ENCODE data around the gene MAP3K20.
"Not testable (repeated sequence)": the region's sequence is repeated elsewhere in the genome, so short reads cannot be mapped to it uniquely, and the experiment has no call there.

Gene MAP3K20

DNA sequence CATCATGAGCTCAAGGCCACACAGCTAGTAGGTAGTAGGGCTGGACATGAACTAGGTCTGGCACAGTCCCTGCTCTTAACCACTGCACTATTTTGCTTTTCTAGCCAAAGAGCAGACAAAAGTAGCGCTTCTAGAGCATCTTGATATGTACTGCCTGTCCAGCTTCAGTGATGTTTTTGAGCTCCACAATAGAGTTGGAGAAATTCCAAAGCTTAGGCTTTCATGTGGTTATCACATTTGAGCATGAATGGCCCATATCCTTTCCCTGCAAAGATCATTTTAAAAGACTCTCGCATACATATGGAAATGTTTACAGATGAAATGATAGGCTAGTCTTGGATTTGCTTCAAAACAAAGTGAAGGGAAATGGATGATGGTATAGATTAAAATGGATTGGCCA is 128.7 kb downstream of the MAP3K20 start:
- no peak for DNase-seq (ENCODE audit: low spot score)

DNA sequence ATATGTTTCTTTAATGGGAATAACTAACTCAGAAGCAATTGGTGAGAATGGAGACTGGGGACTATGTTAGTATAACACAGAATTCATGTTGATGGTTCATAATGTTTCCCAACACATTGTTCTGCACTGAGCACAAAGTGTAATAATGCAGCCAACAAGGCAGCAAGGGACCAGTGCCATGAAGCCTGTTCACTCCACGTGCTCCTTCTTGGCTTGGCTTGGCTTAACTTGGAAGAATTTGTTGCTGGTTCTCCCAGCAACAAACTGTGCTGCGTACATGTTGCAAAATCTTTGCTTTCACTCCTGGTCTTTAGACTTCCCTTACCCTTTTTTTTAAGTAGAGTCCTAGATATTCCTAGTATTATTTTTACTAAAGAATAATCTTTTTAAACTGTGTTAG is 129.7 kb downstream of the MAP3K20 start:
- DNase-seq (ENCODE audit: low spot score): no peak

DNA sequence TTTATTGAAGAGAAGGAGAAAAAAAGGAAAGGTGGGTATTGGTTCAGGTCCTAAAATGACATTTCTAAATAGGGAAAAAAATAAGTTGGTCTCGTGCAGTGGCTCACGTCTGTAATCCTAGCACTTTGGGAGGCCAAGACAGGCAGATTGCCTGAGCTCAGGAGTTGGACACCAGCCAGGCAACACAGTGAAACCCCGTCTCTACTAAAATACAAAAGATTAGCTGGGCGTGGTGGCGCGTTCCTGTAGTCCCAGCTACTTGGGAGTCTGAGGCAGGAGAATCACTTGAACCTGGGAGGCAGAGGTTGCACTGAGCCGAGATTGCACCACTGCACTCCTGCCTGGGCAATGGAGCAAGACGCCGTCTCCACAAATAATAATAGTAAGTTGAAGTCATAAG is 131.5 kb downstream of the MAP3K20 start:
- DNase-seq (ENCODE audit: low spot score): not testable (repeated sequence)

DNA sequence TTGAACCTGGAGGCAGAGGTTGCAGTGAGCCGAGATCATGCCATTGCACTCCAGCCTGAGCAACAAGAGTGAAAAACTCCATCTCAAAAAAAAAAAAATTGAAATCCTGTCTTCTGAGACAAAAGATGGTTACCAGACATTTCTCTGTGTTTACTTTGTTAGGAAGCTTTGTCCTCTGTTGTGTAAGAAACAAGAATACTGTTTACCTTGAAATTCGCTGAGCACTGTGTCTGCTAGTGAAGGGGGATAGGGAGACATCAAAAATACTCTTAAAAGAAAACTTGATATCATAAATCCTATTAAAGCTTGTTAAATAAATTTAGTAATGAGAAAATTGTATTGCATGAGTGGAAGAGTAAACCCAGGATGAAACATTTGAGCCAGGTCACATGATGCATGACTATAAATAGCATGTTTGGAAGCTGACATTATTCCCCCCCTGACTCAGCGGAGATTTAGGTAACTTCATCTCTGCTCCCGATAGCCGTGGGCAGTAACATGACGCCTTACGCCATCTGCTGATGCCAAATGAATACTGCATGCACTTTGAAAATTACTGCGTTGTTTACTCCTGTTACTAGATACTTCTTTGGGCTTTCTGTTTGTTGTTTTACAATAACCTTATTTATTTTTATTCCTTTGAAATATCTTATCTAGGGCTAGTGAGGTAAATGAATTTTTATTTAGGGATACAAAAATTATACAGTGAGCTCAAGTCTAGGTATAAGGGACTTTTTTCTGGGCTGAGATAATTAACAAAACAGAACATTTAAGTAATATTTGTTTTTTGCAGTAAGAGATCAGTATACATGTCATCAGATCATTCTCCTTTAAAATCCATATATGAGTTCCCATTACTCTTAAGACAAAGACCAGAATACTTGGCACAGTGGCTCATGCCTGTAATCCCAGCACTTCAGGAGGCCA is 134.9 kb downstream of the MAP3K20 start:
- DNase-seq (ENCODE audit: low spot score): peak; percentile 67

DNA sequence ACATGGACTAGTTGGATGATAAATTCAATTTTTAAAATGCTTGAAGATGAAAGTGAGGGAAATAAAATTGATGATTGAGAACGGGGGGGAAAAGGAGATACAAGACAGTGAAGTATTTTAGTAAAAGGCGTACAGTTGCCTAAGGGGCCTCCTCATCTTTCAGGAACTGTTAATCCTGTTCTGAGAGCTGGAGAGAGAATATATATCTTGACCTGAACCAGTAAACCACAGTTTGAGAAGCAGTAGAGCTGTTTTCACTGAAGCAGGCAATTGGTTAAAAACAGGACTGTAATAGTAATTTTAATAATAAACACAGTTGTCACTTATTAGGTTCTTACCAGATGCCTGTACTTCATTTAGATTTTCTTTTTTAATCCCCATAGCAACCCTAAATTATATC is 137.5 kb downstream of the MAP3K20 start:
- no peak for DNase-seq (ENCODE audit: low spot score)

DNA sequence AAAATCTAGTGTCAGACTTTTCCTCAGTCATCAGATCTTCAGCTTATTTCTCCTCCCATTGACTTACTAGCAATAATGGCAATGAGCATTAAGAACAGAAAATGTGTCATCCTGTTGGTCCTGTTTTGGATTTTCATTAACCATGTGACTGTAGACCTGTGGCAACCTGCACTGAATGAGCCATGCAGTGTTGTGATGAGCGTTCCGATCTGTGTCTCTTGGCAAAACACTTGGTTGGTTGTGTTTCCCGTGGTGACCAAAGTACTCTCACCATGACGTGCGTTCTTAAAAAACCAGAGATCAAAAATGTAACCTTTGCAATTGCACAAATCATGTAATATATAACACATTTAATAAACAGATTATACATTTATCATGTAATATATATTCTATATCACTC is 138.6 kb downstream of the MAP3K20 start:
- no peak for DNase-seq (ENCODE audit: low spot score)

DNA sequence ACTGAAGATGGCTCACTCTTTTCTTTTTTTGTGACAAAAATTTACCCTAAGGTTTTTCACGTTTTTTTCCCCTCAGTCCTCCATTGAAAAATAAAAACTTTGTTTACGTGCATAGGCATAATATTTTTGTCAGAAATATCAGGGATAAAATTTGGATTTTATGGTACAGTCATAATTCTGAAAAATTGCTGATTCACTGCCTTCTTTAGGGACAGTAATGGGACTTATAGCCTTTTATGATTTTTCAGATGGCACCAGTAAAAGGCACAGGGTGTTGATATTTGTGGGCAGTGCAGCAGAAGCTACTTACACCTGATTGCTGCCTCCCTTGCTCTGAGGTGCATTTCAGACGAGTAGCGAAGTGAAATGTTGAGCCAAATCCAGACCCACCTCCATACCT is 139.7 kb downstream of the MAP3K20 start:
- no peak for DNase-seq (ENCODE audit: low spot score)

DNA sequence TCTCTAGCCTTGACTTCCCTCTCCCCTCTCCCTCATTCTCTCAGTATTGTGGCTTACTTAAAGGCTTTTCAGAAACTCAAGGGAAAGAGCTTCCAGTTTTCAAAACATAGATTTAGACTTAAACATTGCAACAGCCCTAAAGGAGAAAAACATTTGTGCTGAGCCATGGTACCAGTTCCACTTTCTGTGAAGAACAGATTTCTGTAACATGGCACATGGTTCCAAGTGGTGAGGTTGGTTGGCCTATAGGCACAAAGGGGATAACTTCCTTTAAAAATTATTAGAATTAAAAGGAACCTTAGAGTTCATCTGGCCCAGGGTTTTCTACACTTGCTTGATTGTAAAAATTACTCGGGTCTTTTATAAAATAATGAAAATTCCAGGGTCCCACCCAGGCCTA is 140.4 kb downstream of the MAP3K20 start:
- DNase-seq (ENCODE audit: low spot score): no peak

DNA sequence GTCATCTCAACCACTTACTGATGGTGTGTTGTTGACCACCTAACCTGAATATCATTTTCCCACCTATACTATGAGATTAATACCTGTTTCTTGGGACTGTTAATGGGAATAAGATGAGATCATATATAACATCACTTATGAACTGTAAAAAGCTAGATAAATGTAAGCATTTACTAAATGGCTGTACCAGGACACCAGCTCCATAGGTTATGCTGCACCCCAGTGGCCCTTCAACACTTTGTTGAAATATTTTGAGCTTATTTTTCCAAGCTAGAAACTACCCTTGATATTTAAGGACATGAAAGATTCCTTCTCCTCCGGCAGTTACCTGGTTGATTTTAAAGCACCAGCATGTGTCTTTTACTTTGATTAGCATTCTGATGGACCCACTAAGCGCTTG is 141.0 kb downstream of the MAP3K20 start:
- DNase-seq (ENCODE audit: low spot score): no peak

DNA sequence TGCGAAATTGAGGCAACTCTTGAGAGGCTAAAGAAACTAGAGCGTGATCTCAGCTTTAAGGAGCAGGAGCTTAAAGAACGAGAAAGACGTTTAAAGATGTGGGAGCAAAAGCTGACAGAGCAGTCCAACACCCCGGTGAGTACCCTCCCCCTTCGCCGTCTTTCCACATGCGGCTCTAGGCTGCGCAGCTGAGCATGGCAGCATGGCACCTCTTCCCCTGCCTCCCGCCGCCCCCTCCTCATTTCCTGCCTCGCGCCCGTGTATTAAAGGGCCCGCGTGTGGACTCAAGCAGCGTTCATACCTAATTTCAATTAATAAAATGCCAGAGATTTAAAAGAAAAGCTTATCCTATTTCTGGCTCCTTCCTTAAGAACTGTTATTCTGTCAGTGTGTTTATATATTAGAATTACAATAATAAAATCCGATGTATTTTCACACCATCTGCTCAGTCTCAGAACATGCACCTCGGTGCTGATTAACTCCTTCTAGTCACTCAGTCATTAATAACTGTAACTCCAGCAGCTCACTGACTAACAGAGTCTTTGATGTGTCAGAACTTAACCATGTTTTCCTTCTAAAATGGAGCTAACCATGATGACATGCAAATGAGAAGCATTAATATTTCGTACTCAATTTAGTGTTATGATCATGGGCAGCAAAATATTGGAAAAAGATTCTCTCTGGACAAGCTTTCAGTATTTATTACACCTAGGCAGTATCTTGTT is 141.6 kb downstream of the MAP3K20 start:
- DNase-seq (ENCODE audit: low spot score): no peak

DNA sequence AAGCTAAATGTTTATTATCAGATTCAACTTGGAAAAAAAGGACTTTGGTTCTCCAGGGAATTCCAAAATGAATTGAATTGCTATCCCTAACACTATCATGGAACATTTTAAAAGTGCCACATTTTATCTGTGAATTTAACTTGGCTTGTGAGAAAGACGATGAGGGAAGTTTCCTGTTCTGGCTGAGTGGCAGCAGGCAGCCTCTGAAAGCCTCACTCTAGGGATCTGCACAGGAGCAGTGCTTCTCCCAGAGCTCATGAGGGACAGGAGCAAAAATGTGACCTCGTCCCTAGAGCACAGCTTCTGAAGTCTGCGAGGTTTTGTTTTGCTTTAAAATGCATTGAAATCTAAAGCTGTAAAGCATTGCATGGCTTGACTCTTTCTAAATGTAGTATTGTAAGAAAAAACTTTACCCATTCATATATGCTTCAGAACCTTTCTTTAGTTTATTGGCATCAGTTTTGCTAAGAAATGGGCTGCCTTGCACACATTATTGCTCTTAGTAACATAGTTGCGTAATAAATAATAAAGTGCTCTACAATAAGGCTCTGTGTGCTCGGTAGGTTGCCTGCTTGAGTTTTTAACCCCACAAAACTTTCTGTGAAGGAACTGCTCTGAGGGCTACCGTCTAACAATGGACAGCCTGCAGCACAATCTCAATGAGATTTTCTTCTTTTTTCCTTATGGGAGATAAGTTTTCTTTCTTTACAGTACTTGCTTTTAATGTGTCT is 142.8 kb downstream of the MAP3K20 start:
- DNase-seq (ENCODE audit: low spot score): peak; percentile 54

DNA sequence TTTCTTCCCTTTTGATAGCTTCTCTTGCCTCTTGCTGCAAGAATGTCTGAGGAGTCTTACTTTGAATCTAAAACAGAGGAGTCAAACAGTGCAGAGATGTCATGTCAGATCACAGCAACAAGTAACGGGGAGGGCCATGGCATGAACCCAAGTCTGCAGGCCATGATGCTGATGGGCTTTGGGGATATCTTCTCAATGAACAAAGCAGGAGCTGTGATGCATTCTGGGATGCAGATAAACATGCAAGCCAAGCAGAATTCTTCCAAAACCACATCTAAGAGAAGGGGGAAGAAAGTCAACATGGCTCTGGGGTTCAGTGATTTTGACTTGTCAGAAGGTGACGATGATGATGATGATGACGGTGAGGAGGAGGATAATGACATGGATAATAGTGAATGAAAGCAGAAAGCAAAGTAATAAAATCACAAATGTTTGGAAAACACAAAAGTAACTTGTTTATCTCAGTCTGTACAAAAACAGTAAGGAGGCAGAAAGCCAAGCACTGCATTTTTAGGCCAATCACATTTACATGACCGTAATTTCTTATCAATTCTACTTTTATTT is 145.6 kb downstream of the MAP3K20 start:
- DNase-seq (ENCODE audit: low spot score): no peak

DNA sequence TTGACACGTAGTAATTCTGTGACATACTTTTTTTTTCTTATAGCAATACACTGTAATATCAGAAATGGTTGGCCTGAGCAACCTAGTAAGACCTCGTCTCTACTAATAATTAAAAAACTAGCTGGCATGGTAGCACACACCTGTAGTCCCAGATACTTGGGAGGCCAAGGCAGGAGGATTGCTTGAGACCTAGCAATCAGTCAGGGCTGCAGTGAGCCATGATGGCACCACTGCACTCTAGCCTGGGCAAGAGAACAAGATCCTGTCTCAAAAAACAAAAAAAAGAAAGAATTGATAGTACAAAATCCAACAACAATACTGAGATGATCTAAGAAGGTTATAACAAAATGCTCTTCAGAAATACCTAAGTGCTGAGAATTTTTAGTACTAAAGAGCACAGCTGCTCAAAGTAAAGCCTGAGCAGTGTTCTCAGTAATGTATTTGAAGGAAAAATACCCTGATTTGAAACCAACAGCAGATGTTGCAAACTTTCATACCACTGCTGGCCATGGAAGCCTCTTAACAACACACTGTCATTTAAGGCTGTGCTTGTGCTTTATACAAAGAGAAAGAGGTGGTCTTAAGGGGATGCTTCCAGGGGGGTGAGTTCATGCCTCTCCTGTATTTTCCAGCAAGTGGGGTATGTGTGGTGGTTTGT is 146.4 kb downstream of the MAP3K20 start:
- no peak for DNase-seq (ENCODE audit: low spot score)

DNA sequence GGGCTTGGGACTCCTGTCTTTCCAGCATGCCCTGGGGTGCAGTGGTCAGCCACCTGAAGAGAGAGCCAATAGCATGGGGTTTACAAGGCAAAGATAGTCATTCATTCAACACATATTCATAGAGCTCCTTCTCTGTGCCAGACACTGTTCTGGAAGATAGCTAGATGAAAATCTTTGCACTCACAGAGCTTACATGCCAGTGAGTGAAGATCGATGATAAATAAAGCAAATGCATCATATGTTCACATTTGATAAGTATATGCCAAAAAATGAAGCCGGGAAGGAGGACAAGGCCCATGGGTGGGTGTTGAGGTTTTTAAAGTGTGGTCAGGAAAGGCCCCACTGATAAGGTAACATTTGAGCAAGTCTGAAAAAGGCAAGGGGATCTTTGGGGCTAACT is 148.2 kb downstream of the MAP3K20 start:
- no peak for DNase-seq (ENCODE audit: low spot score)

DNA sequence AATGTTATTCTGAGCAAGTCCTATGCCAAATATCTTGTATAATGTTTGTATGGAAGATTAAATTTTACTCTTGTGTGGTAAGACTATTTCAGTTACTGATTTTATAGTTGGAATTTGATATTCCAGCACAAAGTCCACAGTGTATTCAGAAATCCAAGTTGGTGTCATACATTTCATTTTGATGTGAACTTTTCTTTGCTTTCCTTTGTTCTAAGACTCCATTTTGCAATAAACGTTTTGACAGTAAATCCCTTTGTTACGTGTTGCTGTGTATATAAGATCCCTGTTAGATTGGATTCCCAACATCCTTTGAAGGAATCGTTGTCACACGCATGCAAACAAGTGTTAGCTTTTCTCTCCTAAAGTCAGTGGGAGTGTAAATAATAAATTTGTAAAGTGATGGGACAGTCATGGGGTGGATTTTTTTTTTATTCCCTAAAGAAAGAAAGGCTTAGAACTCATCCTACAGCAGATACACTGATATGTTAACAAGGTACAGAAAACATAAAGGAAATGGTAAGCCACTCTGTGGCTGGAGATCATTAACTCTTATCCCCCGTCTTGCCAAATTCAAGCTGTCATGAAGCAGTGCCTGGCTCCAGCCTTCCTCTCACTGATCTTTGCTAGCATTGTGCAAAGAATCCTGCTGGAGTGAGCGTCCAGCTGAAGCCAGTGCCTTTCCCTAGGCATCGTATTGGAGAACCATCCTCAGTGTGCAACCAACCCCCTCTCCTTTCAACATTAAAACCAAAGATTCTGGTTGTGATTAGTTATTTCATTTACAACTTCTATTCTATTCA is 151.5 kb downstream of the MAP3K20 start:
- peak; percentile 66 for DNase-seq (ENCODE audit: low spot score)

DNA sequence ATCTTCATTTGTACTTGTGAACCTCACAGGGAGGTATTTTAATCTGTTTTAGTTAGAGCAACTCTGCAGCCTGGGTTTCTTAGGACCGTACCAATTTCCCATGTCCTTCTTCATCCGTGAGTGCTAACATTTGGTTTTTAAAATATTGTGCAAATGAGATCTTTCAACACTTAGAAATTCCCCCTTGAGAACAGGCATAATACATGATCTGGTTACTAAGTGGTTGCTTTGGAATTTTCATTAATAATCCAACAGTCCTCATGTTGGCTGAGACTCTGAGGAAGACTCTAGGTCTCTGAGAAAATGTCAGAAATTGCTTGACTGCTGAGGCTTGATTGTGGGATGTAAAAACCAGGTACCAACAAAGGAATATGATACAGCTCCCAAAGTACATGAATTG is 153.4 kb downstream of the MAP3K20 start:
- DNase-seq (ENCODE audit: low spot score): no peak

DNA sequence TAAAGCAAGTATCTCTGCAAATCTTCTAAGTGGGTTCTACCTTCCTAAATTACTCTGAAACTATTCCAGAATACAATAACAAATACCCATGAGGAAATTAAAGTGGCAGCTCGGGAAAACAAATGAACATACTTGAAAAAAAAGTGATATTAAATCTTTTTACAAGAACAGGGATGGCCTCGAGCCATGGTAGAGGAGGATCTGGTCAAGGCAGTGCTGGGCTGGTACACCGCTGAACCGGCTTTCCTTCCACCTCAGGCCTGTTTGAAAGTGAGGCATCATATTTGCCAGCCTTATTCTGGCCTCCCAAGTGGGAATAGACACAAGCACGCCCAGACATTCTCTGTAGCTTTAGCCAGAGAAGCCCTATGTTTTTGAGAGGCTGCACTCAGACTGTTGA is 154.5 kb downstream of the MAP3K20 start:
- DNase-seq (ENCODE audit: low spot score): no peak

DNA sequence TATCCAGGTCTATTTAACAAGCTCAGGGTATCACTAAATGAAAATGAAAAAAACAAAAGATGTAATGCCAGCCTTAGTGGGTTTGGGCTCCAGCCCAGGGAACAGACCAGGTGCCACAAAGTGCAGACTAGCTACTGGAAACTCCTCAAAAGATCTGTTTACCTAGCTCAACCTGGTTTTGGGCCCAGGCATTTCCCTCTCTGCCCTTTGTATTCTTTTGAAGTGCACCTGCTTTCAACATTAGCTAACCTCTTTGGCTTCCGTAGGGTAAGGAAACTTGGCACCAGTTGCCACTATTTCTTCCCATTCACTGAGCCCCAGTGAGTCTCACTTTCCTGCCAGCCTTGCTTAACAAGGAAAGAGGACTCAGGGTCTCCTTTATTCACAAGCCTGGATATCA is 155.4 kb downstream of the MAP3K20 start:
- no peak for DNase-seq (ENCODE audit: low spot score)

DNA sequence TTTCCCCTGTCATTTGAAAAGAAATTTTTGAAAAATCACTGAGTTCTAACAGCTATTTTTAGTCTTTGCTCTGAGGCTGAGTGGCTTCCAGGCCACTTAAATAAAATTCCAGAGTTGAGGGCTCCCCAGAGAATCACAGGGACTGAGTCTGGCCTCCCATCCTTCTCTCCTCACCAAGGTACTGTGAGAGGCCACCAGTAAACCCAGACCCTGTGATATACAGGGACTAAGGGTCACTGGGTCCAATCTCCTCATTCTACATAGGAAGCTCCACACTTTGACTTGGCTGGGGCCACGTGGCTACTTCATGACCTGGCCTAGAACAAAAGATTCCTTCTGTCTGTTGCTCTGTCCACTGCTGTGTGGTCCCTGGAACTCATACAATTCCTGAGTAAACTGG is 155.8 kb downstream of the MAP3K20 start:
- no peak for DNase-seq (ENCODE audit: low spot score)

DNA sequence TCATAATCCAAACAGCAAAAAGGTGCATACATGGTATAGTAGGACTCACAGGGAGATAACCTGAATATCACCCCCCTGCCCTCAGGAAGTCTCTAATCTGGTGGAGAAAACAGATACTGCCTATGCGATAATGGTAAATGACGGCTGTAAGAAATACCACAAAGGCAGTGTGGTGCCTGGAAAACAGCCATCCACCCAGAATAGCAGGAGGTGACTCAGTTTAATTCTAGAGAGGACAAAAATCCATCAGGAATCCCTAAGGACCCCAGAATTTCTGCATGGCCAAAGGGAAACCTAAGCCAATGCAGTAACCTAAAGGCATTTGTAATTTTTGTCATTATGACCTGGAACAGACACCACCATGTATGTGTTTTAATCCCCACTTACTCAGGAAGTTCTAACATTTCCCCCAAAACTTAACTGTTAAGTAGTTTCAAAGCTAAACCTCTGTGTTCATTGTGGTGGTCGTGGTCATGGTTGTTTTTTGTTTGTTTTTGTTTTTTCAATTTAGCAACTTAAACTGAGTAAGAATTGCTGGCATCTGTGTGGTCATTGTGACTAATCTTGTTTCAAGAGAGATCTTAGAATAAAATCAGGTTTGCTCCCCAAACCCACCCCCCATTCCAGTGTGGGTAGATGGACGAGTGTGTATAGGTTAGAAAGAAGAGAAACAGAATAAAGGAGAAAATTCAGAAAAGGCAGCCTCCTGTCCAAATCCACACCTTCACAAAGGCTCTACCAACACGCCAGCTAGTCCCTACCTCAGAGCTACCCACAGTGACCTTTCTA is 157.5 kb downstream of the MAP3K20 start:
- DNase-seq (ENCODE audit: low spot score): no peak

Data from HuH-7 (cell line).